OCI-LY1 (cell line): ENCODE results near the gene ZCCHC14.

Experiments
- H2AFZ ChIP-seq: fragments of 200-600 bp; sonication (generic), shearing (Covaris generic); 2 replicates; pipeline ENCODE4 v1.6.0; 2014; ENCODE audit warnings: antibody characterized with exemption, mild to moderate bottlenecking, low read length
- H3F3A ChIP-seq: fragments of 200-600 bp; sonication (generic), shearing (Covaris generic); 2 replicates; pipeline ENCODE4 v1.6.0; 2014; ENCODE audit warnings: mild to moderate bottlenecking, antibody characterized with exemption, low read length, moderate library complexity; ENCODE audit not compliant: insufficient read depth
- H3K27ac ChIP-seq: fragments of 200-600 bp; sonication (generic); 2 replicates; pipeline ENCODE4 v1.5.1; 2014; ENCODE audit warnings: low read length, mixed run types, mild to moderate bottlenecking, low read depth; ENCODE audit not compliant: poor library complexity, severe bottlenecking
- H3K27me3 ChIP-seq: fragments of 200-600 bp; sonication (generic); 2 replicates; pipeline ENCODE4 v1.6.0; 2014; ENCODE audit warnings: antibody characterized with exemption, mild to moderate bottlenecking, low read length, moderate library complexity; ENCODE audit not compliant: insufficient read depth
- H3K36me3 ChIP-seq: fragments of 200-600 bp; sonication (generic); 2 replicates; pipeline ENCODE4 v1.6.1; 2014; ENCODE audit warnings: mild to moderate bottlenecking, antibody characterized with exemption, low read length, moderate library complexity, mixed read lengths; ENCODE audit not compliant: insufficient read depth
- H3K4me1 ChIP-seq: fragments of 200-600 bp; sonication (generic); 2 replicates; pipeline ENCODE4 v1.5.1; 2014; ENCODE audit warnings: mild to moderate bottlenecking, low read length, moderate library complexity; ENCODE audit not compliant: insufficient read depth, severe bottlenecking
- H3K4me2 ChIP-seq: fragments of 200-600 bp; sonication (generic), shearing (Covaris generic); 2 replicates; pipeline ENCODE4 v1.6.1; 2014; ENCODE audit warnings: low read length
- H3K4me3 ChIP-seq: fragments of 200-600 bp; sonication (generic); 2 replicates; pipeline ENCODE4 v1.5.1; 2014; ENCODE audit warnings: low read length, low read depth, mild to moderate bottlenecking, mixed read lengths; ENCODE audit not compliant: poor library complexity, severe bottlenecking
- H3K79me2 ChIP-seq: fragments of 200-600 bp; shearing (Covaris generic); 2 replicates; pipeline ENCODE4 v1.6.1; 2016; ENCODE audit warnings: mixed run types, low read length, mixed read lengths; ENCODE audit not compliant: insufficient read depth
- H3K9ac ChIP-seq: fragments of 200-600 bp; sonication (generic), shearing (Covaris generic); 2 replicates; pipeline ENCODE4 v1.6.1; 2014; ENCODE audit warnings: mild to moderate bottlenecking, low read length, mixed read lengths
- H3K9me2 ChIP-seq: fragments of 200-600 bp; sonication (generic), shearing (Covaris generic); 2 replicates; pipeline ENCODE4 v1.6.1; 2014; ENCODE audit warnings: low read depth, mild to moderate bottlenecking, low read length, mixed read lengths
- H3K9me3 ChIP-seq: fragments of 200-600 bp; shearing (Covaris generic); 2 replicates; pipeline ENCODE4 v1.6.1; 2014; ENCODE audit warnings: low read length, mixed read lengths
- H4K20me1 ChIP-seq: fragments of 200-600 bp; sonication (generic), shearing (Covaris generic); 2 replicates; pipeline ENCODE4 v1.6.0; 2016; ENCODE audit warnings: mild to moderate bottlenecking, low read length; ENCODE audit not compliant: insufficient read depth
- CTCF ChIP-seq: fragments of 200-600 bp; sonication (generic), shearing (Covaris generic); IDR thresholded peaks from 2 replicates; pipeline ENCODE4 v1.5.1; 2017; ENCODE audit warnings: mild to moderate bottlenecking, antibody characterized with exemption, low read length, moderate library complexity, mixed read lengths
- EZH2 ChIP-seq: fragments of 200-600 bp; sonication (generic), shearing (Covaris generic); IDR thresholded peaks from 2 replicates; pipeline ENCODE4 v1.8.0; 2017; ENCODE audit warnings: borderline replicate concordance, mixed run types, mild to moderate bottlenecking, antibody characterized with exemption, low read length, moderate library complexity, mixed read lengths

ZCCHC14 gene

GRCh38 chr16:87447323-87447722, 45.5 kb downstream of the ZCCHC14 start:
- no peaks in the 10 kb centered on the region for H3K9me2 ChIP-seq
- H3K9me3 ChIP-seq: peaks cover 3% of the 10 kb centered on the region; the same call in 1 of the 2 replicates
- no peak overlapping the region for H3K27ac ChIP-seq
- H3K27me3 ChIP-seq: no peaks in the 10 kb centered on the region
- peaks cover 76% of the 10 kb centered on the region for H3K36me3 ChIP-seq
- H3K4me3 ChIP-seq: no peak overlapping the region
- no peaks in the 10 kb centered on the region for H4K20me1 ChIP-seq
- H3K4me2 ChIP-seq: no peak overlapping the region
- no peaks in the 10 kb centered on the region for H3F3A ChIP-seq
- TF ChIP-seq EZH2: no peak
- no peak for TF ChIP-seq CTCF
- no peak overlapping the region for H3K9ac ChIP-seq
- no peak overlapping the region for H2AFZ ChIP-seq
- no peaks in the 10 kb centered on the region for H3K4me1 ChIP-seq
- H3K79me2 ChIP-seq: no peaks in the 10 kb centered on the region

GRCh38 chr16:87446479-87446878, 46.3 kb downstream of the ZCCHC14 start:
- no peak overlapping the region for H3K9ac ChIP-seq
- no peaks in the 10 kb centered on the region for H3F3A ChIP-seq
- no peaks in the 10 kb centered on the region for H3K4me1 ChIP-seq
- no peak overlapping the region for H3K4me2 ChIP-seq
- peaks cover 67% of the 10 kb centered on the region for H3K36me3 ChIP-seq
- no peaks in the 10 kb centered on the region for H3K79me2 ChIP-seq
- no peak overlapping the region for H3K27ac ChIP-seq
- no peaks in the 10 kb centered on the region for H3K9me2 ChIP-seq
- H3K4me3 ChIP-seq: no peak overlapping the region
- H3K9me3 ChIP-seq: peaks cover 3% of the 10 kb centered on the region; the same call in 1 of the 2 replicates
- no peak overlapping the region for H2AFZ ChIP-seq
- TF ChIP-seq EZH2 (no peak), CTCF (no peak)
- no peaks in the 10 kb centered on the region for H4K20me1 ChIP-seq
- H3K27me3 ChIP-seq: no peaks in the 10 kb centered on the region

GRCh38 chr16:87445486-87445885, 47.3 kb downstream of the ZCCHC14 start:
- peaks cover 3% of the 10 kb centered on the region; the same call in 1 of the 2 replicates for H3K9me3 ChIP-seq
- no peak overlapping the region for H2AFZ ChIP-seq
- H3K9ac ChIP-seq: no peak overlapping the region
- H3K4me1 ChIP-seq: no peaks in the 10 kb centered on the region
- H3K27ac ChIP-seq: no peak overlapping the region
- H4K20me1 ChIP-seq: no peaks in the 10 kb centered on the region
- no peaks in the 10 kb centered on the region for H3K9me2 ChIP-seq
- no peak overlapping the region for H3K4me3 ChIP-seq
- H3K27me3 ChIP-seq: no peaks in the 10 kb centered on the region
- H3K4me2 ChIP-seq: no peak overlapping the region
- H3K79me2 ChIP-seq: no peaks in the 10 kb centered on the region
- peaks cover 67% of the 10 kb centered on the region for H3K36me3 ChIP-seq
- no peak for TF ChIP-seq CTCF
- TF ChIP-seq EZH2: no peak
- H3F3A ChIP-seq: no peaks in the 10 kb centered on the region
